ENCODE results near the gene VDR.

Gene VDR

DNA sequence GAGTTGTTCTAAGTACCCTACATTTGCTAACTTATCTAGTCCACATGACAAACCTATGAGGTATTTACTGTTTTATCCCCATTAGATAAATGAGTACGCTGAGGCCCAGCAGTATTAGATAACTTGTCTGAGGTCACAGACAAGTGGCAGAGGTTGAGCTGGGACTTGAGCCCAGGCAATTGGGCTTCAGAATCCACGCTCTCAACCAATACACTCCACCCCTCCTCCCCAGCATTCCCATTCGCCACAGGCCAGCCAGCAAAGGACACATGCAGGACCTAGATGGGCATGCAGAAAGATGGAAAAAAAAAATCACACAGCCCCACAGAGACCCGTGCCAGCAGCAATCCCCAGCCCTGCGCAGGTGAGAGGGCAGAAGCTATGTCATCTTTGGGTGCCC, 97.5 kb downstream of the VDR start:
- DNase-seq (ENCODE audit: low read depth, low spot score): no peak
- no peaks in the 10 kb centered on the region; the same call in 1 of the 2 replicates for H3K36me3 ChIP-seq (ENCODE audit: insufficient read depth, low read length)
- H3K4me3 ChIP-seq: no peak overlapping the region
- no peak overlapping the region for H3K9ac ChIP-seq (ENCODE audit: insufficient read length)
- H3K9me3 ChIP-seq (ENCODE audit: low read depth, low read length): no peaks in the 10 kb centered on the region
- no peak overlapping the region for H3K27ac ChIP-seq
- TF ChIP-seq FOXP2 (optimal IDR thresholded peaks at IDR 0.05; ENCODE audit: control extremely low read depth, extremely low read length, insufficient read depth) (no peak), POLR2AphosphoS5 (IDR thresholded peaks at IDR 0.05; ENCODE audit: borderline replicate concordance, low read depth, low read length) (no peak), EZH2 (IDR thresholded peaks at IDR 0.05) (no peak)

GRCh38 chr12:47805417-47805816, 99.4 kb downstream of the VDR start:
- Histone ChIP-seq H3K9me3 (ENCODE audit: low read depth, low read length) (no peaks in the 10 kb centered on the region), H3K27ac (no peak overlapping the region), H3K9ac (ENCODE audit: insufficient read length) (no peak overlapping the region), H3K4me3 (no peak overlapping the region), H3K36me3 (ENCODE audit: insufficient read depth, low read length) (no peaks in the 10 kb centered on the region; the same call in 1 of the 2 replicates)
- no peak for DNase-seq (ENCODE audit: low read depth, low spot score)
- no peak for TF ChIP-seq EZH2 (IDR thresholded peaks at IDR 0.05)
- TF ChIP-seq POLR2AphosphoS5 (IDR thresholded peaks at IDR 0.05; ENCODE audit: borderline replicate concordance, low read depth, low read length): no peak
- no peak for TF ChIP-seq FOXP2 (optimal IDR thresholded peaks at IDR 0.05; ENCODE audit: control extremely low read depth, extremely low read length, insufficient read depth)

- H3K36me3 ChIP-seq (ENCODE audit: insufficient read depth, low read length): no peaks in the 10 kb centered on the region; the same call in 1 of the 2 replicates
- no peak for DNase-seq (ENCODE audit: low read depth, low spot score)
- no peaks in the 10 kb centered on the region for H3K9me3 ChIP-seq (ENCODE audit: low read depth, low read length)
- no peak overlapping the region for H3K4me3 ChIP-seq
- no peak overlapping the region for H3K27ac ChIP-seq
- H3K9ac ChIP-seq (ENCODE audit: insufficient read length): no peak overlapping the region
- TF ChIP-seq EZH2 (IDR thresholded peaks at IDR 0.05) (no peak), POLR2AphosphoS5 (IDR thresholded peaks at IDR 0.05; ENCODE audit: borderline replicate concordance, low read depth, low read length) (no peak), FOXP2 (optimal IDR thresholded peaks at IDR 0.05; ENCODE audit: control extremely low read depth, extremely low read length, insufficient read depth) (no peak)
Observed at GRCh38 chr12:47804171-47804570, 100.6 kb downstream of the VDR start.

GRCh38 chr12:47803191-47803875, 101.5 kb downstream of the VDR start:
- Histone ChIP-seq H3K9ac (ENCODE audit: insufficient read length) (no peak overlapping the region), H3K4me3 (no peak overlapping the region), H3K36me3 (ENCODE audit: insufficient read depth, low read length) (no peaks in the 10 kb centered on the region; the same call in 1 of the 2 replicates), H3K27ac (no peak overlapping the region), H3K9me3 (ENCODE audit: low read depth, low read length) (no peaks in the 10 kb centered on the region)
- DNase-seq (ENCODE audit: low read depth, low spot score): no peak
- no peak for TF ChIP-seq FOXP2 (optimal IDR thresholded peaks at IDR 0.05; ENCODE audit: control extremely low read depth, extremely low read length, insufficient read depth)
- no peak for TF ChIP-seq EZH2 (IDR thresholded peaks at IDR 0.05)
- no peak for TF ChIP-seq POLR2AphosphoS5 (IDR thresholded peaks at IDR 0.05; ENCODE audit: borderline replicate concordance, low read depth, low read length)

DNA sequence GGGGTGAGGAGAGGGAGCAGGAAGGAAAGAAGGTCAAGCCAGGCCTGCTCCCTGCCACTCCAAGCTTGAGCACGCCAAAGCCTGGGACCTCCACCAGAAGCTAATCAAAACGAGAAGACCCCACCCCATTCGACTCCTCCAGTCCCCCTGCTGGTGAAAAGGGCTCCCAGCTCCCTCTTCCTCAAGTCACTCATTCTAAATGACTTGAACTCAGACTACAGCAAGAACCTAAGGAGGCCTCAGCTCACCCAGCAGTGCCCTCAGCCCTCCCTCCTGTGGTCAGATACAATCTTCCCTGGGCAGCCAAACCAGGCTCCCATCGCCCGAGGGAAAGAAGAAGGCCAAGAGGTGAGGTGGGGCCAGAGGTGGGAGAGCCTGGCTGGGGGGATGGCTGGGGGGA, 102.5 kb downstream of the VDR start:
- H3K9ac ChIP-seq (ENCODE audit: insufficient read length): no peak overlapping the region
- no peak overlapping the region for H3K4me3 ChIP-seq
- TF ChIP-seq FOXP2 (optimal IDR thresholded peaks at IDR 0.05; ENCODE audit: control extremely low read depth, extremely low read length, insufficient read depth) (no peak), EZH2 (IDR thresholded peaks at IDR 0.05) (no peak), POLR2AphosphoS5 (IDR thresholded peaks at IDR 0.05; ENCODE audit: borderline replicate concordance, low read depth, low read length) (no peak)
- no peaks in the 10 kb centered on the region; the same call in 1 of the 2 replicates for H3K36me3 ChIP-seq (ENCODE audit: insufficient read depth, low read length)
- H3K9me3 ChIP-seq (ENCODE audit: low read depth, low read length): no peaks in the 10 kb centered on the region
- no peak for DNase-seq (ENCODE audit: low read depth, low spot score)
- no peak overlapping the region for H3K27ac ChIP-seq

DNA sequence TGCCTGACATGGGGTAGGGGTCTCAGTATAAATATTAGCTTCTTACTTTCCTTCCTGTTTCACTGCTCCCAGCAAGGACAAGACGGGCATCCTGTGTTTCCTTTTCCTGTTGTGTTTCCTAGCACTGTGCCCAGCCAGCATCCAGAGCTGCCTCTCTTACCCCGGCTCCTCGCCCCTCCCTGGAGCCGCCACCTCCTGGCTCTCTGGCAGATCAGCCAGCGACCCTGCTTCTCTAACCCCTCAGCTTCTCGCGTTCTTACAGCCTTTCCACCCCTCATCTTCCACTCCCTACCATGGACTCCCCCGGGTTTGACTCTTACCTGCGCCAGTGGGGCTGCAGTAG, 102.9 kb downstream of the VDR start:
- H3K36me3 ChIP-seq (ENCODE audit: insufficient read depth, low read length): no peaks in the 10 kb centered on the region; the same call in 1 of the 2 replicates
- DNase-seq (ENCODE audit: low read depth, low spot score): no peak
- no peak overlapping the region for H3K27ac ChIP-seq
- no peak overlapping the region for H3K9ac ChIP-seq (ENCODE audit: insufficient read length)
- no peak for TF ChIP-seq FOXP2 (optimal IDR thresholded peaks at IDR 0.05; ENCODE audit: control extremely low read depth, extremely low read length, insufficient read depth)
- TF ChIP-seq POLR2AphosphoS5 (IDR thresholded peaks at IDR 0.05; ENCODE audit: borderline replicate concordance, low read depth, low read length): no peak
- no peak for TF ChIP-seq EZH2 (IDR thresholded peaks at IDR 0.05)
- no peaks in the 10 kb centered on the region for H3K9me3 ChIP-seq (ENCODE audit: low read depth, low read length)
- H3K4me3 ChIP-seq: no peak overlapping the region

- no peaks in the 10 kb centered on the region; the same call in 1 of the 2 replicates for H3K36me3 ChIP-seq (ENCODE audit: insufficient read depth, low read length)
- no peak overlapping the region for H3K27ac ChIP-seq
- no peak for DNase-seq (ENCODE audit: low read depth, low spot score)
Observed at GRCh38 chr12:47801170-47801903, 103.5 kb downstream of the VDR start.

GRCh38 chr12:47800582-47800981, 104.2 kb downstream of the VDR start:
- H3K9me3 ChIP-seq (ENCODE audit: low read depth, low read length): no peaks in the 10 kb centered on the region
- DNase-seq (ENCODE audit: low read depth, low spot score): no peak
- H3K9ac ChIP-seq (ENCODE audit: insufficient read length): no peak overlapping the region
- no peak overlapping the region for H3K27ac ChIP-seq
- TF ChIP-seq EZH2 (IDR thresholded peaks at IDR 0.05) (no peak), POLR2AphosphoS5 (IDR thresholded peaks at IDR 0.05; ENCODE audit: borderline replicate concordance, low read depth, low read length) (no peak), FOXP2 (optimal IDR thresholded peaks at IDR 0.05; ENCODE audit: control extremely low read depth, extremely low read length, insufficient read depth) (no peak)
- H3K36me3 ChIP-seq (ENCODE audit: insufficient read depth, low read length): no peaks in the 10 kb centered on the region; the same call in 1 of the 2 replicates
- H3K4me3 ChIP-seq: no peak overlapping the region

More at GRCh38 chr12:47801170-47801903, 103.5 kb downstream of the VDR start:
- H3K9me3 ChIP-seq (ENCODE audit: low read depth, low read length): no peaks in the 10 kb centered on the region
- no peak overlapping the region for H3K4me3 ChIP-seq
- H3K9ac ChIP-seq (ENCODE audit: insufficient read length): no peak overlapping the region
- TF ChIP-seq EZH2 (IDR thresholded peaks at IDR 0.05) (no peak), FOXP2 (optimal IDR thresholded peaks at IDR 0.05; ENCODE audit: control extremely low read depth, extremely low read length, insufficient read depth) (no peak), POLR2AphosphoS5 (IDR thresholded peaks at IDR 0.05; ENCODE audit: borderline replicate concordance, low read depth, low read length) (no peak)
